HG03575 (cell line): ENCODE results near the gene DCLK1.

ENCODE experiments used
- ATAC-seq: cut with Tn5 transposase; IDR thresholded peaks from one replicate; pipeline ENCODE4 v1.9.1; 2021; ENCODE audit not compliant: unreplicated experiment, insufficient number of reproducible peaks, low FRiP score; ENCODE audit errors: extremely low read depth

DCLK1 gene

GRCh38 chr13:35930665-35931631, 200.2 kb downstream of the DCLK1 start:
- ATAC-seq = no peak

GRCh38 chr13:35927567-35928021, 203.6 kb downstream of the DCLK1 start:
- ATAC-seq = no peak

- ATAC-seq = no peak
Observed at GRCh38 chr13:35926859-35927530, 204.2 kb downstream of the DCLK1 start.

GRCh38 chr13:35925669-35926068, 205.5 kb downstream of the DCLK1 start:
- ATAC-seq = no peak

GRCh38 chr13:35923347-35923746, 207.8 kb downstream of the DCLK1 start:
- ATAC-seq = no peak

- no peak for ATAC-seq
Observed at GRCh38 chr13:35920816-35921215, 210.4 kb downstream of the DCLK1 start.

GRCh38 chr13:35917942-35918645, 213.1 kb downstream of the DCLK1 start:
- no peak for ATAC-seq

- ATAC-seq = no peak
Observed at GRCh38 chr13:35917252-35917941, 213.8 kb downstream of the DCLK1 start.

- ATAC-seq = no peak
Observed at GRCh38 chr13:35916146-35916545, 215.0 kb downstream of the DCLK1 start.

GRCh38 chr13:35914662-35915061, 216.5 kb downstream of the DCLK1 start:
- no peak for ATAC-seq

GRCh38 chr13:35912841-35913240, 218.3 kb downstream of the DCLK1 start:
- no peak for ATAC-seq

- ATAC-seq = no peak
Observed at GRCh38 chr13:35909837-35910540, 221.2 kb downstream of the DCLK1 start.

GRCh38 chr13:35909091-35909490, 222.1 kb downstream of the DCLK1 start:
- no peak for ATAC-seq

- no peak for ATAC-seq
Observed at GRCh38 chr13:35908226-35908625, 223.0 kb downstream of the DCLK1 start.

GRCh38 chr13:35906636-35907035, 224.5 kb downstream of the DCLK1 start:
- ATAC-seq = no peak

- no peak for ATAC-seq
Observed at GRCh38 chr13:35903075-35903474, 228.1 kb downstream of the DCLK1 start.

- ATAC-seq = no peak
Observed at GRCh38 chr13:35898041-35898440, 233.1 kb downstream of the DCLK1 start.

GRCh38 chr13:35894636-35895035, 236.5 kb downstream of the DCLK1 start:
- no peak for ATAC-seq
